ENCODE results near the gene F2RL3.

GRCh38 chr19:16869331-16869972 is 19.3 kb upstream of the F2RL3 start:
- TF ChIP-seq ZNF695 (CRISPR knock-in tag; IDR thresholded peaks at IDR 0.05), result no peak
- TF ChIP-seq, protein P1, sequence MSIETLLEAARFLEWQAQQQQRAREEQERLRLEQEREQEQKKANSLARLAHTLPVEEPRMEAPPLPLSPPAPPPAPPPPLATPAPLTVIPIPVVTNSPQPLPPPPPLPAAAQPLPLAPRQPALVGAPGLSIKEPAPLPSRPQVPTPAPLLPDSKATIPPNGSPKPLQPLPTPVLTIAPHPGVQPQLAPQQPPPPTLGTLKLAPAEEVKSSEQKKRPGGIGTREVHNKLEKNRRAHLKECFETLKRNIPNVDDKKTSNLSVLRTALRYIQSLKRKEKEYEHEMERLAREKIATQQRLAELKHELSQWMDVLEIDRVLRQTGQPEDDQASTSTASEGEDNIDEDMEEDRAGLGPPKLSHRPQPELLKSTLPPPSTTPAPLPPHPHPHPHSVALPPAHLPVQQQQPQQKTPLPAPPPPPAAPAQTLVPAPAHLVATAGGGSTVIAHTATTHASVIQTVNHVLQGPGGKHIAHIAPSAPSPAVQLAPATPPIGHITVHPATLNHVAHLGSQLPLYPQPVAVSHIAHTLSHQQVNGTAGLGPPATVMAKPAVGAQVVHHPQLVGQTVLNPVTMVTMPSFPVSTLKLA (conservative IDR thresholded peaks at IDR 0.05), result no peak
- no peak for TF ChIP-seq CTCF (IDR thresholded peaks at IDR 0.05 in 2 of 3, conservative IDR thresholded peaks at IDR 0.05 in 1 of 3; ENCODE audit: insufficient read depth in 2 of 3, low read depth in 1 of 3, low read length in 3 of 3)
- no peak for TF ChIP-seq IRF1 (CRISPR knock-in tag; IDR thresholded peaks at IDR 0.05; ENCODE audit: borderline replicate concordance)
- no peak for TF ChIP-seq KLF16 (IDR thresholded peaks at IDR 0.05)
- no peak for TF ChIP-seq SOX6 (IDR thresholded peaks at IDR 0.05)
- TF ChIP-seq FOS (IDR thresholded peaks at IDR 0.05; ENCODE audit: extremely low read depth, insufficient read length), result no peak
- no peak for TF ChIP-seq ZNF280A (IDR thresholded peaks at IDR 0.05; ENCODE audit: low read depth, partially characterized antibody)
